Skin epidermis (tissue), 12 donors: Measurements from ENCODE around the gene OIP5.
A peak's percentile ranks its signal among the peaks of the same experiment; 100 is the strongest.
"Not testable (repeated sequence)": the region's sequence is repeated elsewhere in the genome, so short reads cannot be mapped to it uniquely, and the experiment has no call there.

Experiments used
- H3K27ac ChIP-seq, 21 experiments: fragments of 200-600 bp; sonication (generic) in 11 of 21; one replicate each; pipeline ENCODE4 v1.5.0; 2020; ENCODE audit warnings: mild to moderate bottlenecking in 3 of 21, inconsistent platforms in 2 of 21, moderate library complexity in 2 of 21
- H3K4me3 ChIP-seq, 7 experiments: fragments of 200-600 bp; sonication (generic) in 2 of 7; one replicate each; pipeline ENCODE4 v1.5.0; 2020; ENCODE audit warnings: inconsistent platforms in 2 of 7, mild to moderate bottlenecking in 2 of 7, moderate library complexity in 1 of 7

The OIP5 gene

GRCh38 chr15:41332194-41333025 is at the start of gene OIP5, which contains the start of gene NUSAP1:
OIP5 (minus strand) TSS chr15:41332591; CDS start chr15:41332561, 30 bp downstream.
NUSAP1 (plus strand) TSS chr15:41332881; CDS start chr15:41332958, 77 bp downstream.
- H3K27ac ChIP-seq, result peak within 1 kb of the TSS in 20 of 21 experiments; percentile 6 to 77 (median 54)

GRCh38 chr15:41377978-41378377 is 45.6 kb upstream of the OIP5 start:
- H3K27ac ChIP-seq, result no peak overlapping the region
- H3K4me3 ChIP-seq, result no peak overlapping the region

More at GRCh38 chr15:41332194-41333025, at the start of gene OIP5, which contains the start of gene NUSAP1:
- peak within 1 kb of the TSS; percentile 65 to 100 (median 94) for H3K4me3 ChIP-seq

GRCh38 chr15:41367418-41367817 is 35.0 kb upstream of the OIP5 start:
- no peak overlapping the region for H3K4me3 ChIP-seq

GRCh38 chr15:41354371-41354770 is 22.0 kb upstream of the OIP5 start:
- Histone ChIP-seq H3K4me3 (no peak overlapping the region), H3K27ac (no peak overlapping the region)

More at GRCh38 chr15:41367418-41367817, 35.0 kb upstream of the OIP5 start:
- H3K27ac ChIP-seq, result no peak overlapping the region

GRCh38 chr15:41350057-41350717 is 17.8 kb upstream of the OIP5 start:
- no peak overlapping the region for H3K4me3 ChIP-seq
- no peak overlapping the region for H3K27ac ChIP-seq

- Histone ChIP-seq H3K4me3 (no peak overlapping the region), H3K27ac (no peak overlapping the region)
Observed at GRCh38 chr15:41347236-41347635, 14.8 kb upstream of the OIP5 start.

GRCh38 chr15:41341519-41341918 is 9.1 kb upstream of the OIP5 start:
- no peak overlapping the region for H3K27ac ChIP-seq
- H3K4me3 ChIP-seq, result no peak overlapping the region

GRCh38 chr15:41340189-41340695 is 7.9 kb upstream of the OIP5 start:
- H3K4me3 ChIP-seq, result no peak overlapping the region
- no peak overlapping the region for H3K27ac ChIP-seq

- H3K27ac ChIP-seq, result peak overlapping the region in 2 of 21 experiments; percentile 11 to 35
- no peak overlapping the region for H3K4me3 ChIP-seq
Observed at GRCh38 chr15:41337631-41338522, 5.5 kb upstream of the OIP5 start.

- peak overlapping the region in 2 of 21 experiments; percentile 11 to 35 for H3K27ac ChIP-seq
- H3K4me3 ChIP-seq, result no peak overlapping the region
Observed at GRCh38 chr15:41337047-41337446, 4.7 kb upstream of the OIP5 start.

GRCh38 chr15:41336549-41336948 is 4.2 kb upstream of the OIP5 start:
- Histone ChIP-seq H3K4me3 (no peak overlapping the region), H3K27ac (no peak overlapping the region)

GRCh38 chr15:41334293-41335120 is 2.1 kb upstream of the OIP5 start:
- Histone ChIP-seq H3K4me3 (peak overlapping the region in 4 of 7 experiments; percentile 83 to 95 (median 94)), H3K27ac (peak overlapping the region in 4 of 21 experiments; percentile 9 to 77 (median 63))

GRCh38 chr15:41333026-41333562 is 703 bp upstream of the OIP5 start:
- Histone ChIP-seq H3K27ac (peak overlapping the region in 18 of 21 experiments; percentile 6 to 77 (median 54)), H3K4me3 (peak overlapping the region; percentile 65 to 100 (median 94))

- peak overlapping the region in 15 of 21 experiments; percentile 10 to 71 (median 49) for H3K27ac ChIP-seq
- peak overlapping the region; percentile 65 to 100 (median 94) for H3K4me3 ChIP-seq
Observed at GRCh38 chr15:41331833-41332193, 578 bp downstream of the OIP5 start.

- H3K27ac ChIP-seq, result peak overlapping the region in 1 of 21 experiments; percentile 65
- peak overlapping the region in 5 of 7 experiments; percentile 65 to 95 (median 83) for H3K4me3 ChIP-seq
Observed at GRCh38 chr15:41331281-41331680, 1.1 kb downstream of the OIP5 start.

GRCh38 chr15:41323611-41324010 is 8.8 kb downstream of the OIP5 start:
- Histone ChIP-seq H3K27ac (no peak overlapping the region), H3K4me3 (no peak overlapping the region)

- H3K27ac ChIP-seq, H3K4me3 ChIP-seq: not testable (repeated sequence)
Observed at GRCh38 chr15:41320805-41321330, 11.5 kb downstream of the OIP5 start.
